PC-9 (cell line): Measurements from ENCODE around the gene CATSPERB.

Experiments used
- CTCF ChIP-seq: fragments of 200-600 bp; sonication (generic); conservative IDR thresholded peaks from 2 replicates; pipeline ENCODE4 v1.6.1; 2017; ENCODE audit warnings: mixed run types, antibody characterized with exemption, mild to moderate bottlenecking, moderate library complexity
- EZH2 ChIP-seq: fragments of 200-600 bp; sonication (generic); IDR thresholded peaks from 2 replicates; pipeline ENCODE4 v1.8.0; 2017; ENCODE audit warnings: antibody characterized with exemption, low read depth

DNA sequence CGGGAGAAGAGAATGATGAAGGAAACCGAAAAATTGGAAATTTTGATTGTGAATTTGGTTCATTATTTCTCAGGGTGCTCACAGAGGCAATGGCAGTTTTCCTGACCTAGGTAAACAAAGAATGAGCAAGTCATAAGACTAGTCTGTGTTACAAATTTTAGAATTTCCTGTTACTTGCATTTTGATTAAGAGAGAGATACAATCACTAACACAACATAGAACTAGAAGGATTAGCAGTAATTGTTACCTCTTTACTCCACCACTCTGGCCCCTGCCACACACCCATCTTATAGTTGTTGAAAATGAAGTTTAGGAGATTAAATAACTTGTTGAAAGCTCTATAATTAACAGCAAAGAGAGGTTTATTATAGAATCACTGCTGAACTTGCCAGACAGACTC, 62.0 kb downstream of the CATSPERB start:
- TF ChIP-seq CTCF (no peak), EZH2 (no peak)
